IMR-90 (cell line): ENCODE measurements around the gene RUNX3. TPM values are rescaled to one million over a fixed set of nuclear protein-coding genes. Genes with fewer than 3 reads are reported as not detected.

Experiments used
- ATAC-seq: fragments of 200-7000 bp; cut with Tn5 transposase; 2 replicates; pipeline ENCODE4 v1.9.1; 2020; ENCODE audit warnings: low read depth, mild to moderate bottlenecking, moderate library complexity
- BruUV-seq: library from RNA; stranded (reverse); fragments of 400-500 nt; replicated peaks from 2 replicates; lab custom pipeline; 2021; lab: Mats Ljungman, UMichigan
- CTCF ChIA-PET: fragments of 300-600 bp; formaldehyde crosslinking; extraction: SDS; loops from one replicate; lab custom pipeline; 2021; ENCODE audit warnings: antibody characterized with exemption; lab: Yijun Ruan, JAX
- POLR2A ChIA-PET: fragments of 300-600 bp; sonication (Branson Sonifier 250); formaldehyde crosslinking; loops from one replicate; lab custom pipeline; 2022; ENCODE audit warnings: antibody characterized with exemption; ENCODE audit not compliant: unreplicated experiment; lab: Charles Lee
- DNase-seq: peaks from one replicate; pipeline ENCODE4 v3.0.0; 2013
- H2AFZ ChIP-seq: replicated peaks from 2 replicates; pipeline ENCODE3; 2013; ENCODE audit warnings: low read length, mild to moderate bottlenecking; ENCODE audit not compliant: poor library complexity
- H2AK5ac ChIP-seq: 2 replicates; pipeline ENCODE4 v1.6.1; 2013; ENCODE audit warnings: low read depth, low read length, inconsistent platforms
- H2AK9ac ChIP-seq: replicated peaks from 2 replicates; pipeline ENCODE3; 2013; ENCODE audit warnings: mild to moderate bottlenecking, low read depth, low read length, moderate library complexity; ENCODE audit not compliant: poor library complexity
- H2BK120ac ChIP-seq: 2 replicates; pipeline ENCODE4 v1.6.1; 2013; ENCODE audit warnings: low read depth, low read length, inconsistent platforms
- H2BK15ac ChIP-seq: 3 replicates; pipeline ENCODE4 v1.6.1; 2013; ENCODE audit warnings: low read depth, low read length, inconsistent platforms
- H2BK20ac ChIP-seq: 2 replicates; pipeline ENCODE4 v1.6.1; 2013; ENCODE audit warnings: low read depth, mild to moderate bottlenecking, inconsistent platforms, low read length, moderate library complexity
- H2BK5ac ChIP-seq: 2 replicates; pipeline ENCODE4 v1.6.1; 2013; ENCODE audit warnings: mild to moderate bottlenecking, low read depth, low read length, inconsistent platforms; ENCODE audit not compliant: poor library complexity, severe bottlenecking
- H3K14ac ChIP-seq: replicated peaks from 2 replicates; pipeline ENCODE4 v1.6.1; 2013; ENCODE audit warnings: low read depth, low read length, inconsistent platforms
- H3K18ac ChIP-seq: 2 replicates; pipeline ENCODE4 v1.6.1; 2013; ENCODE audit warnings: low read depth, low read length, control low read depth
- H3K23ac ChIP-seq: 2 replicates; pipeline ENCODE4 v1.6.1; 2013; ENCODE audit warnings: low read depth, low read length, inconsistent platforms
- H3K27ac ChIP-seq: 2 replicates; pipeline ENCODE4 v1.5.1; 2013; ENCODE audit warnings: mild to moderate bottlenecking, control low read depth, low read length; ENCODE audit not compliant: insufficient read depth
- H3K27me3 ChIP-seq: 2 replicates; pipeline ENCODE4 v1.6.1; 2013; ENCODE audit warnings: low read length; ENCODE audit not compliant: control insufficient read depth, insufficient read depth
- H3K36me3 ChIP-seq: 2 replicates; pipeline ENCODE4 v1.6.1; 2013; ENCODE audit warnings: low read length, mixed read lengths; ENCODE audit not compliant: control insufficient read depth, insufficient read depth
- H3K4ac ChIP-seq: 2 replicates; pipeline ENCODE4 v1.6.1; 2013; ENCODE audit warnings: low read depth, low read length, inconsistent platforms
- H3K4me1 ChIP-seq: 2 replicates; pipeline ENCODE4 v1.6.1; 2013; ENCODE audit warnings: low read length, mixed read lengths; ENCODE audit not compliant: control insufficient read depth, insufficient read depth
- H3K4me2 ChIP-seq: 2 replicates; pipeline ENCODE4 v1.6.1; 2013; ENCODE audit warnings: low read depth, mild to moderate bottlenecking, control low read depth, low read length, moderate library complexity
- H3K4me3 ChIP-seq: 2 replicates; pipeline ENCODE4 v1.5.1; 2013; ENCODE audit warnings: low read depth, mild to moderate bottlenecking, control low read depth, low read length, moderate library complexity; ENCODE audit not compliant: insufficient read depth
- H3K56ac ChIP-seq: 2 replicates; pipeline ENCODE4 v1.6.1; 2013; ENCODE audit warnings: low read length, inconsistent platforms; ENCODE audit not compliant: insufficient read depth; ENCODE audit errors: extremely low read depth
- H3K79me1 ChIP-seq, 2 experiments: 2 replicates each; pipeline ENCODE4 v1.6.1; 2013; ENCODE audit warnings: low read length in 2 of 2, inconsistent platforms in 1 of 2, low read depth in 1 of 2
- H3K9ac ChIP-seq: 2 replicates; pipeline ENCODE4 v1.6.1; 2013; ENCODE audit warnings: low read depth, low read length, control low read depth
- H3K9me1 ChIP-seq: 2 replicates; pipeline ENCODE4 v1.6.1; 2013; ENCODE audit warnings: low read length, inconsistent platforms; ENCODE audit not compliant: insufficient read depth
- H3K9me3 ChIP-seq: 2 replicates; pipeline ENCODE4 v1.6.1; 2013; ENCODE audit warnings: low read length; ENCODE audit not compliant: control insufficient read depth, insufficient read depth
- H4K20me1 ChIP-seq: 2 replicates; pipeline ENCODE4 v1.6.1; 2013; ENCODE audit warnings: low read length, inconsistent platforms; ENCODE audit not compliant: insufficient read depth
- H4K5ac ChIP-seq: 2 replicates; pipeline ENCODE4 v1.6.1; 2013; ENCODE audit warnings: mild to moderate bottlenecking, low read depth, low read length, control low read depth
- H4K8ac ChIP-seq, 2 experiments: 2 replicates each; pipeline ENCODE4 v1.6.1; 2013; ENCODE audit warnings: low read depth in 2 of 2, low read length in 2 of 2, control low read depth in 1 of 2, inconsistent platforms in 1 of 2
- H4K91ac ChIP-seq: 2 replicates; pipeline ENCODE4 v1.6.1; 2013; ENCODE audit warnings: low read depth, low read length, inconsistent platforms; ENCODE audit not compliant: insufficient read depth
- BHLHE40 ChIP-seq: fragments of 150-350 bp; IDR thresholded peaks from 2 replicates; pipeline ENCODE4 v1.6.1; 2016; ENCODE audit warnings: mild to moderate bottlenecking, low read depth, low read length
- CEBPB ChIP-seq: IDR thresholded peaks from 2 replicates; pipeline ENCODE4 v1.6.1; 2012; ENCODE audit warnings: low read depth, low read length, improper control_type of control experiment
- CHD1 ChIP-seq: IDR thresholded peaks from 2 replicates; pipeline ENCODE4 v1.6.1; 2012; ENCODE audit warnings: low read depth, low read length, improper control_type of control experiment
- FOS ChIP-seq: fragments of 150-350 bp; IDR thresholded peaks from 2 replicates; pipeline ENCODE4 v1.6.1; 2016; ENCODE audit warnings: low read depth, low read length
- MAFK ChIP-seq: IDR thresholded peaks from 2 replicates; pipeline ENCODE4 v1.6.1; 2012; ENCODE audit warnings: low read depth, low read length, improper control_type of control experiment
- MAZ ChIP-seq: IDR thresholded peaks from 2 replicates; pipeline ENCODE4 v1.6.1; 2012; ENCODE audit warnings: low read depth, mild to moderate bottlenecking, low read length, improper control_type of control experiment, moderate library complexity, borderline replicate concordance
- MXI1 ChIP-seq: IDR thresholded peaks from 2 replicates; pipeline ENCODE4 v1.6.1; 2012; ENCODE audit warnings: low read depth, mild to moderate bottlenecking, low read length, moderate library complexity, borderline replicate concordance
- NFE2L2 ChIP-seq: fragments of 150-350 bp; IDR thresholded peaks from 2 replicates; pipeline ENCODE4 v1.6.1; 2016; ENCODE audit warnings: low read depth, mild to moderate bottlenecking, low read length
- POLR2A ChIP-seq: IDR thresholded peaks from 2 replicates; pipeline ENCODE4 v1.6.1; 2012; ENCODE audit warnings: mild to moderate bottlenecking, low read depth, low read length
- RAD21 ChIP-seq: IDR thresholded peaks from 2 replicates; pipeline ENCODE4 v1.6.1; 2012; ENCODE audit warnings: low read length, improper control_type of control experiment
- RCOR1 ChIP-seq: IDR thresholded peaks from 2 replicates; pipeline ENCODE4 v1.6.1; 2012; ENCODE audit warnings: mild to moderate bottlenecking, low read length, improper control_type of control experiment; ENCODE audit not compliant: insufficient replicate concordance
- RFX5 ChIP-seq: IDR thresholded peaks from 2 replicates; pipeline ENCODE4 v1.8.0; 2012; ENCODE audit warnings: low read depth, mild to moderate bottlenecking, low read length, moderate library complexity
- SMC3 ChIP-seq: fragments of 150-350 bp; IDR thresholded peaks from 2 replicates; pipeline ENCODE4 v1.6.1; 2016; ENCODE audit warnings: low read depth, mild to moderate bottlenecking, antibody characterized with exemption, low read length, moderate library complexity
- WGBS, 2 experiments: methylation state at CpG; one replicate each; pipeline versions ENCODE4 v1.1.5 to v1.1.7; 2013; ENCODE audit warnings: missing lambda C conversion rate in 2 of 2; ENCODE audit not compliant: insufficient read length in 1 of 2; ENCODE audit errors: extremely low coverage in 2 of 2; 5-methylcytosine and 5-hydroxymethylcytosine counted together
- dilution Hi-C: fragments of 300-500 bp; cut with HindIII; formaldehyde crosslinking; loops from one replicate; pipeline ENCODE4 v1.14.3; 2018; ENCODE audit warnings: low sequenced_read_pairs; ENCODE audit not compliant: unreplicated experiment
- in situ Hi-C: fragments of 300-500 bp; cut with MboI; formaldehyde crosslinking; loops from 3 replicates; pipeline ENCODE4 v1.14.3; 2019; ENCODE audit warnings: low sequenced_read_pairs, inconsistent platforms, mixed read lengths
- intact Hi-C: fragments of 100-400 bp; cut with micrococcal nuclease; formaldehyde crosslinking; loops from 2 replicates; pipeline ENCODE4 v1.10.0; 2022
- polyA plus RNA-seq, 3 experiments: library from polyadenylated mRNA; depleted of rRNA; stranded (reverse); fragments of >200 nt; gene quantifications; 2 replicates each; pipeline ENCODE4 v1.2.3, GENCODE V29; 2012; ENCODE audit warnings: low replicate concordance in 1 of 3
- total RNA-seq: library from RNA; depleted of rRNA; stranded (reverse); fragments of >200 nt; gene quantifications from 2 replicates; pipeline ENCODE4 v1.2.3, GENCODE V29; 2012
- TF ChIP-seq, protein P1 (sequence below): conservative IDR thresholded peaks from 2 replicates; pipeline ENCODE4 v1.5.1; 2012; ENCODE audit warnings: mild to moderate bottlenecking, low read depth, low read length, improper control_type of control experiment
- TF ChIP-seq, protein P2 (sequence below): fragments of 150-350 bp; IDR thresholded peaks from 2 replicates; pipeline ENCODE4 v1.6.1; 2016; ENCODE audit warnings: low read depth, mild to moderate bottlenecking, low read length, moderate library complexity, borderline replicate concordance
- TF ChIP-seq, protein P3 (sequence below): fragments of 150-350 bp; IDR thresholded peaks from 2 replicates; pipeline ENCODE4 v1.6.1; 2017; ENCODE audit warnings: mild to moderate bottlenecking, antibody characterized with exemption, low read length, low read depth

The RUNX3 gene
- total and polyA plus RNA-seq, 2 of the 4 experiments (the other 2 are of a cell fraction): 0.07 TPM; not detected in 1

DNA sequence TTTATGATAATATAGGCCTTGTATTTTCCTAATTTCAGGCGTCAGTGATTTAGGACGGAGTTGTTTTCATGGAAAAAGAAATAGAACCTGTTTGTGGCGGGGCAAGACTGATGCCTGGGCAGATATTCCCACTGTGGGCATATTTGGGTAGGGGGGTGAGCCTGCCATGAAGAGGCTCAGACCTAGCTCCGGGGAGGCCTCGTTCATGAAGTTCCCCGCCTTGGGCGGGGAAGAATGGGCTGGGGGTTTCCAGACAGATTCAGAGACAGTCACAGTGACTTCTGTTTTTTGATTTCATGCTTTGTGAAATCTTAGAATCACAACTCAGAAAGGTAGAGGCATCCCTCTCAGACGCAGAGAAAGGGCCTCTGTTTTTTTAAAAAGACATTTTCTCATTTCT lies 36.1 kb downstream of the RUNX3 start:
- Histone ChIP-seq H3K27me3 (peaks cover 27% of the 10 kb centered on the region), H3K36me3 (no peaks in the 10 kb centered on the region), H3K4me1 (no peaks in the 10 kb centered on the region), H3K18ac (no peak overlapping the region), H2BK120ac (no peak overlapping the region), H3K79me1 (no peaks in the 10 kb centered on the region), H3K4me2 (no peak overlapping the region), H2BK20ac (no peak overlapping the region), H3K9ac (no peak overlapping the region), H2BK15ac (no peak overlapping the region), H3K23ac (no peak overlapping the region), H3K9me3 (peaks cover 10% of the 10 kb centered on the region; the same call in 1 of the 2 replicates), H2AFZ (no peak overlapping the region), H4K20me1 (peaks cover 5% of the 10 kb centered on the region; the same call in 1 of the 2 replicates), H3K4me3 (no peak overlapping the region), H3K27ac (no peak overlapping the region), H4K5ac (no peak overlapping the region), H2AK5ac (no peak overlapping the region), H3K4ac (no peak overlapping the region), H2AK9ac (no peak overlapping the region), H2BK5ac (no peak overlapping the region), H4K8ac (no peak overlapping the region), H3K14ac (no peak overlapping the region), H3K9me1 (no peaks in the 10 kb centered on the region), H3K56ac (no peak overlapping the region), H4K91ac (no peak overlapping the region)
- no TSS peak for BruUV-seq
- intact Hi-C loops: no loop called here
- ATAC-seq (no peak), DNase-seq (no peak)
- dilution Hi-C loops: no loop called here
- ChIA-PET POLR2A (no interaction called here), CTCF (no interaction called here)
- TF ChIP-seq MAZ (no peak), RFX5 (no peak), BHLHE40 (no peak), MAFK (no peak), RAD21 (no peak), CEBPB (no peak), CHD1 (no peak), RCOR1 (no peak), POLR2A (no peak), FOS (no peak), NFE2L2 (no peak), SMC3 (no peak), MXI1 (no peak)
- TF ChIP-seq, protein P1, sequence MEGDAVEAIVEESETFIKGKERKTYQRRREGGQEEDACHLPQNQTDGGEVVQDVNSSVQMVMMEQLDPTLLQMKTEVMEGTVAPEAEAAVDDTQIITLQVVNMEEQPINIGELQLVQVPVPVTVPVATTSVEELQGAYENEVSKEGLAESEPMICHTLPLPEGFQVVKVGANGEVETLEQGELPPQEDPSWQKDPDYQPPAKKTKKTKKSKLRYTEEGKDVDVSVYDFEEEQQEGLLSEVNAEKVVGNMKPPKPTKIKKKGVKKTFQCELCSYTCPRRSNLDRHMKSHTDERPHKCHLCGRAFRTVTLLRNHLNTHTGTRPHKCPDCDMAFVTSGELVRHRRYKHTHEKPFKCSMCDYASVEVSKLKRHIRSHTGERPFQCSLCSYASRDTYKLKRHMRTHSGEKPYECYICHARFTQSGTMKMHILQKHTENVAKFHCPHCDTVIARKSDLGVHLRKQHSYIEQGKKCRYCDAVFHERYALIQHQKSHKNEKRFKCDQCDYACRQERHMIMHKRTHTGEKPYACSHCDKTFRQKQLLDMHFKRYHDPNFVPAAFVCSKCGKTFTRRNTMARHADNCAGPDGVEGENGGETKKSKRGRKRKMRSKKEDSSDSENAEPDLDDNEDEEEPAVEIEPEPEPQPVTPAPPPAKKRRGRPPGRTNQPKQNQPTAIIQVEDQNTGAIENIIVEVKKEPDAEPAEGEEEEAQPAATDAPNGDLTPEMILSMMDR: no peak
- TF ChIP-seq, protein P2, sequence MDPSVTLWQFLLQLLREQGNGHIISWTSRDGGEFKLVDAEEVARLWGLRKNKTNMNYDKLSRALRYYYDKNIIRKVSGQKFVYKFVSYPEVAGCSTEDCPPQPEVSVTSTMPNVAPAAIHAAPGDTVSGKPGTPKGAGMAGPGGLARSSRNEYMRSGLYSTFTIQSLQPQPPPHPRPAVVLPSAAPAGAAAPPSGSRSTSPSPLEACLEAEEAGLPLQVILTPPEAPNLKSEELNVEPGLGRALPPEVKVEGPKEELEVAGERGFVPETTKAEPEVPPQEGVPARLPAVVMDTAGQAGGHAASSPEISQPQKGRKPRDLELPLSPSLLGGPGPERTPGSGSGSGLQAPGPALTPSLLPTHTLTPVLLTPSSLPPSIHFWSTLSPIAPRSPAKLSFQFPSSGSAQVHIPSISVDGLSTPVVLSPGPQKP: no peak
- TF ChIP-seq, protein P3, sequence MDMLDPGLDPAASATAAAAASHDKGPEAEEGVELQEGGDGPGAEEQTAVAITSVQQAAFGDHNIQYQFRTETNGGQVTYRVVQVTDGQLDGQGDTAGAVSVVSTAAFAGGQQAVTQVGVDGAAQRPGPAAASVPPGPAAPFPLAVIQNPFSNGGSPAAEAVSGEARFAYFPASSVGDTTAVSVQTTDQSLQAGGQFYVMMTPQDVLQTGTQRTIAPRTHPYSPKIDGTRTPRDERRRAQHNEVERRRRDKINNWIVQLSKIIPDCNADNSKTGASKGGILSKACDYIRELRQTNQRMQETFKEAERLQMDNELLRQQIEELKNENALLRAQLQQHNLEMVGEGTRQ: no peak
- WGBS, 2 experiments: no CpG with 5 or more reads among the region's 8 CpGs
- in situ Hi-C loops: no loop called here
